H1 (cell line): Measurements from ENCODE around the gene RAB29. TPM values are rescaled to one million over a fixed set of nuclear protein-coding genes. Genes with fewer than 3 reads are reported as not detected.

Source experiments
- CTCF ChIA-PET: fragments of 300-600 bp; sonication (Branson Sonifier 250); formaldehyde crosslinking; loops from one replicate; lab custom pipeline; 2021; ENCODE audit not compliant: partially characterized antibody; lab: Charles Lee
- POLR2A ChIA-PET: fragments of 300-600 bp; sonication (Branson Sonifier 250); formaldehyde crosslinking; loops from one replicate; lab custom pipeline; 2021; ENCODE audit warnings: inconsistent platforms; ENCODE audit not compliant: partially characterized antibody; lab: Charles Lee
- DNase-seq, 2 experiments: peaks; one replicate each; pipeline versions ENCODE4 v3.0.0 to v3.0.0-alpha.2; 2010 to 2022; ENCODE audit warnings: low spot score in 2 of 2, low read depth in 1 of 2, mixed read lengths in 1 of 2
- FAIRE-seq: peaks from 2 replicates; lab custom pipeline; 2011; peaks lifted over from hg19 to GRCh38; lab: Jason Lieb, UNC
- H2AFZ ChIP-seq: 2 replicates; pipeline ENCODE4 v1.8.1; 2012; ENCODE audit warnings: low read length, inconsistent platforms
- H2AK5ac ChIP-seq: 2 replicates; pipeline ENCODE4 v1.6.1; 2013; ENCODE audit warnings: low read depth, low read length
- H2BK120ac ChIP-seq: replicated peaks from 2 replicates; pipeline ENCODE3; 2013; ENCODE audit warnings: low read depth, low read length, inconsistent platforms
- H2BK12ac ChIP-seq: 2 replicates; pipeline ENCODE4 v1.6.1; 2013; ENCODE audit warnings: low read depth, low read length
- H2BK15ac ChIP-seq: 2 replicates; pipeline ENCODE4 v1.6.1; 2013; ENCODE audit warnings: low read length
- H2BK20ac ChIP-seq: 2 replicates; pipeline ENCODE4 v1.6.1; 2013; ENCODE audit warnings: low read length
- H2BK5ac ChIP-seq: 2 replicates; pipeline ENCODE4 v1.6.1; 2013; ENCODE audit warnings: low read depth, low read length
- H3K14ac ChIP-seq: 2 replicates; pipeline ENCODE4 v1.6.1; 2013; ENCODE audit warnings: inconsistent platforms; ENCODE audit not compliant: insufficient read length
- H3K18ac ChIP-seq: 2 replicates; pipeline ENCODE4 v1.6.1; 2013; ENCODE audit warnings: low read length; ENCODE audit errors: extremely low read depth
- H3K23ac ChIP-seq: 2 replicates; pipeline ENCODE4 v1.6.1; 2013; ENCODE audit warnings: inconsistent platforms; ENCODE audit not compliant: insufficient read length
- H3K23me2 ChIP-seq: 2 replicates; pipeline ENCODE4 v1.6.1; 2013; ENCODE audit warnings: low read depth, low read length
- H3K27ac ChIP-seq: 2 replicates; pipeline ENCODE4 v1.6.1; 2011; ENCODE audit warnings: low read depth, low read length, inconsistent platforms
- H3K27me3 ChIP-seq, 4 experiments: replicated peaks in 1 of 4; 1 replicate in 1 of 4; 2 replicates in 3 of 4; pipeline versions ENCODE4 v1.6.1 to v1.8.1; 2011 to 2013; ENCODE audit warnings: low read length in 3 of 4, mild to moderate bottlenecking in 3 of 4, inconsistent platforms in 2 of 4, mixed read lengths in 2 of 4, moderate library complexity in 1 of 4; ENCODE audit not compliant: control insufficient read depth in 3 of 4, insufficient read depth in 3 of 4; ENCODE audit errors: extremely low read depth in 1 of 4
- H3K36me3 ChIP-seq, 4 experiments: 2 replicates each; pipeline versions ENCODE4 v1.6.1 to v1.8.1; 2011 to 2013; ENCODE audit warnings: mild to moderate bottlenecking in 4 of 4, low read length in 3 of 4, moderate library complexity in 2 of 4, control low read depth in 1 of 4, inconsistent platforms in 1 of 4; ENCODE audit not compliant: insufficient read depth in 4 of 4, control insufficient read depth in 2 of 4
- H3K4ac ChIP-seq: replicated peaks from 2 replicates; pipeline ENCODE3; 2013; ENCODE audit warnings: low read length, low read depth, mixed read lengths, inconsistent platforms; ENCODE audit not compliant: insufficient read length
- H3K4me1 ChIP-seq, 4 experiments: replicated peaks in 1 of 4; 1 replicate in 1 of 4; 2 replicates in 3 of 4; pipeline versions ENCODE4 v1.6.1 to v1.8.1; 2011 to 2013; ENCODE audit warnings: low read length in 3 of 4, inconsistent platforms in 2 of 4, mixed read lengths in 1 of 4; ENCODE audit not compliant: insufficient read depth in 4 of 4, control insufficient read depth in 3 of 4
- H3K4me2 ChIP-seq, 2 experiments: 2 replicates each; pipeline versions ENCODE4 v1.6.1 to v1.8.1; 2011 to 2013; ENCODE audit warnings: low read depth in 2 of 2, low read length in 2 of 2, control low read depth in 1 of 2, inconsistent platforms in 1 of 2, mild to moderate bottlenecking in 1 of 2; ENCODE audit not compliant: insufficient read depth in 1 of 2
- H3K4me3 ChIP-seq, 4 experiments: fragments of 200-600, 300-600 bp in 1 of 4; sonication (generic), shearing (Covaris generic), sonication (Bioruptor Twin) in 1 of 4; 2 replicates each; pipeline versions ENCODE4 v1.5.1 to v1.8.1; 2011 to 2016; ENCODE audit warnings: low read length in 4 of 4, low read depth in 3 of 4, control low read depth in 2 of 4, inconsistent platforms in 2 of 4, mild to moderate bottlenecking in 2 of 4, mixed read lengths in 1 of 4, moderate library complexity in 1 of 4; ENCODE audit not compliant: insufficient read depth in 2 of 4; ENCODE audit errors: extremely low read depth in 1 of 4
- H3K56ac ChIP-seq: replicated peaks from 2 replicates; pipeline ENCODE3; 2013; ENCODE audit warnings: low read depth, mild to moderate bottlenecking, mixed read lengths, low read length, inconsistent platforms; ENCODE audit not compliant: insufficient read length
- H3K79me1 ChIP-seq: 2 replicates; pipeline ENCODE4 v1.6.1; 2013; ENCODE audit warnings: low read depth, low read length, control low read depth
- H3K79me2 ChIP-seq, 2 experiments: 2 replicates each; pipeline versions ENCODE4 v1.6.1 to v1.8.1; 2012 to 2013; ENCODE audit warnings: low read length in 2 of 2, mild to moderate bottlenecking in 2 of 2, inconsistent platforms in 1 of 2; ENCODE audit not compliant: insufficient read depth in 2 of 2, control insufficient read depth in 1 of 2
- H3K9ac ChIP-seq, 4 experiments: replicated peaks in 1 of 4; 1 replicate in 1 of 4; 2 replicates in 3 of 4; pipeline versions ENCODE4 v1.6.1 to v1.8.1; 2011 to 2013; ENCODE audit warnings: low read depth in 3 of 4, low read length in 3 of 4, control low read depth in 2 of 4, mild to moderate bottlenecking in 2 of 4, moderate library complexity in 2 of 4, inconsistent platforms in 1 of 4; ENCODE audit errors: extremely low read depth in 1 of 4
- H3K9me3 ChIP-seq, 2 experiments: 2 replicates each; pipeline versions ENCODE4 v1.6.1 to v1.8.1; 2012 to 2013; ENCODE audit warnings: mild to moderate bottlenecking in 2 of 2, moderate library complexity in 2 of 2, control low read depth in 1 of 2, inconsistent platforms in 1 of 2, low read depth in 1 of 2, low read length in 1 of 2, mixed read lengths in 1 of 2; ENCODE audit not compliant: insufficient read depth in 2 of 2
- H4K20me1 ChIP-seq, 2 experiments: replicated peaks in 1 of 2; 2 replicates each; pipeline versions ENCODE3 to v1.8.1; 2011 to 2013; ENCODE audit warnings: inconsistent platforms in 2 of 2, low read length in 2 of 2, mild to moderate bottlenecking in 1 of 2; ENCODE audit not compliant: insufficient read depth in 2 of 2, control insufficient read depth in 1 of 2
- H4K5ac ChIP-seq: 2 replicates; pipeline ENCODE4 v1.6.1; 2013; ENCODE audit warnings: low read length, low read depth, mixed read lengths, inconsistent platforms; ENCODE audit not compliant: insufficient read length
- H4K8ac ChIP-seq: 2 replicates; pipeline ENCODE4 v1.8.0; 2013; ENCODE audit warnings: mild to moderate bottlenecking, moderate library complexity, low read length, inconsistent platforms; ENCODE audit not compliant: insufficient read depth; ENCODE audit errors: extremely low read depth
- H4K91ac ChIP-seq: replicated peaks from 2 replicates; pipeline ENCODE3; 2013; ENCODE audit warnings: low read length, mixed read lengths, inconsistent platforms; ENCODE audit not compliant: insufficient read length
- CTBP2 ChIP-seq: IDR thresholded peaks from 2 replicates; pipeline ENCODE4 v1.7.0; 2011; ENCODE audit warnings: borderline replicate concordance, mild to moderate bottlenecking, moderate library complexity, mixed read lengths, low read length; ENCODE audit not compliant: insufficient read depth, insufficient read length
- JUND ChIP-seq: IDR thresholded peaks from 2 replicates; pipeline ENCODE4 v1.6.1; 2011; ENCODE audit warnings: mild to moderate bottlenecking, improper control_type of control experiment, low read length
- POLR2A ChIP-seq, 2 experiments: IDR thresholded peaks; 1 replicate in 1 of 2; 2 replicates in 1 of 2; pipeline ENCODE4 v1.6.1; 2011; ENCODE audit warnings: low read depth in 2 of 2, low read length in 2 of 2, mild to moderate bottlenecking in 2 of 2; ENCODE audit errors: control extremely low read depth in 1 of 2
- WGBS, 2 experiments: shearing (Covaris generic) in 1 of 2; methylation state at CpG; one replicate each; pipeline versions ENCODE4 v1.1.6 to v1.1.7; 2013 to 2015; ENCODE audit warnings: low lambda C conversion rate in 2 of 2, mixed read lengths in 2 of 2, inconsistent platforms in 1 of 2, low coverage in 1 of 2, missing lambda C conversion rate in 1 of 2; ENCODE audit not compliant: insufficient replicate concordance in 2 of 2, insufficient coverage in 1 of 2, insufficient read length in 1 of 2; ENCODE audit errors: extremely low coverage in 1 of 2, missing lambda C conversion rate in 1 of 2; 5-methylcytosine and 5-hydroxymethylcytosine counted together
- polyA plus RNA-seq, 7 experiments: library from polyadenylated mRNA; depleted of rRNA in 3 of 7; stranded (reverse) in 5 of 7; unstranded in 2 of 7; fragments of >200 nt in 5 of 7; fragments of 200-250 nt in 2 of 7; gene quantifications; 1 replicate in 5 of 7; 2 replicates in 1 of 7; 4 replicates in 1 of 7; pipeline versions ENCODE4 v1.2.1 to v1.2.3, GENCODE V29; 2011 to 2013; ENCODE audit warnings: missing spikeins in 2 of 7, mixed read lengths in 2 of 7
- total RNA-seq: library from RNA; stranded (reverse); fragmentation: NEBNext Ultra II Directional; extraction: Animal tissue kit (Norgen Biotek cat#: 25700); gene quantifications from 2 replicates; pipeline ENCODE4 v1.2.1, GENCODE V29; 2021

RAB29 gene
- total and polyA plus RNA-seq, 2 of the 8 experiments (the other 6 are each of a cell fraction or from before 2014, with no cell fraction given): 10.1 to 17.3 TPM

- H2BK15ac ChIP-seq: no peak overlapping the region
- H3K23me2 ChIP-seq: peaks cover 3% of the 10 kb centered on the region
- H2AK5ac ChIP-seq: no peak overlapping the region
- FAIRE-seq: no peak
- H2BK5ac ChIP-seq: no peak overlapping the region
- H3K4ac ChIP-seq: no peak overlapping the region
- no peak overlapping the region for H3K9ac ChIP-seq
- no peak overlapping the region for H4K91ac ChIP-seq
- H3K9me3 ChIP-seq: no peaks in the 10 kb centered on the region
- no peaks in the 10 kb centered on the region for H3K36me3 ChIP-seq
- no peak overlapping the region for H3K18ac ChIP-seq
- H3K79me2 ChIP-seq: no peaks in the 10 kb centered on the region
- H3K4me2 ChIP-seq: no peak overlapping the region
- H3K23ac ChIP-seq: no peak overlapping the region
- H3K79me1 ChIP-seq: no peaks in the 10 kb centered on the region
- no peak overlapping the region for H2AFZ ChIP-seq
- peaks cover 2 to 8% (median 7%) of the 10 kb centered on the region in 4 experiments; a peak in 5 of 7 replicates for H3K27me3 ChIP-seq
- no peak overlapping the region for H3K56ac ChIP-seq
- H4K5ac ChIP-seq: no peak overlapping the region
- ChIA-PET POLR2A (no interaction called here), CTCF (interaction anchor here (1.0 to 1.3 kb wide), 2 partner anchors 59 to 107 kb away, joined by 3 to 4 read pairs; no protein-coding TSS in a partner anchor)
- H2BK12ac ChIP-seq: no peak overlapping the region
- 89% methylated on average over 8 of the region's 8 CpGs; no CpG with 5 or more reads in 1 of the 2 experiments for WGBS, 2 experiments
- H3K4me1 ChIP-seq: peaks cover 0 to 7% (median 5%) of the 10 kb centered on the region in 4 experiments; a peak in 4 of 7 replicates
- H4K8ac ChIP-seq: no peak overlapping the region
- TF ChIP-seq CTBP2 (no peak), POLR2A (IDR thresholded peaks at IDR 0.05; ENCODE audit: control extremely low read depth in 1 of 2, low read depth in 2 of 2, low read length in 2 of 2) (no peak), JUND (no peak)
- TF ChIP-seq, all 59 proteins: peak for 0
- no peak overlapping the region for H3K14ac ChIP-seq
- H3K4me3 ChIP-seq: no peak overlapping the region
- no peak overlapping the region for H2BK120ac ChIP-seq
- no peak for DNase-seq
- no peak overlapping the region for H3K27ac ChIP-seq
- no peak overlapping the region for H2BK20ac ChIP-seq
- no peaks in the 10 kb centered on the region for H4K20me1 ChIP-seq
Observed at GRCh38 chr1:205769641-205770365, 5.5 kb downstream of the RAB29 start.
